Liver (tissue), 3 donors: ENCODE data around the gene CDR2.

Experiments
- CTCF ChIP-seq: fragments of 150-350 bp; IDR thresholded peaks from 2 replicates; pipeline ENCODE4 v1.5.1; 2017; ENCODE audit warnings: improper control_type of control experiment, low read depth, low read length; ENCODE audit not compliant: missing input control
- FOXA1 ChIP-seq: IDR thresholded peaks from 2 replicates; pipeline ENCODE4 v1.6.1; 2016; ENCODE audit warnings: antibody characterized with exemption
- MAX ChIP-seq: IDR thresholded peaks from 2 replicates; pipeline ENCODE4 v1.6.1; 2016; ENCODE audit warnings: antibody characterized with exemption
- REST ChIP-seq: IDR thresholded peaks from 2 replicates; pipeline ENCODE4 v1.6.1; 2016; ENCODE audit warnings: antibody characterized with exemption, mild to moderate bottlenecking
- RXRA ChIP-seq, 2 donors: IDR thresholded peaks; 2 replicates each; pipeline ENCODE4 v1.6.1; 2017 to 2018; ENCODE audit warnings: antibody characterized with exemption in 2 of 2, mild to moderate bottlenecking in 1 of 2
- SP1 ChIP-seq: IDR thresholded peaks from 2 replicates; pipeline ENCODE4 v1.6.1; 2018; ENCODE audit warnings: antibody characterized with exemption, mild to moderate bottlenecking
- YY1 ChIP-seq: IDR thresholded peaks from 2 replicates; pipeline ENCODE4 v1.6.1; 2016; ENCODE audit warnings: antibody characterized with exemption, mild to moderate bottlenecking
- donor health status: healthy.
- donor health status: healthy.

- TF ChIP-seq CTCF (no peak), RXRA (IDR thresholded peaks at IDR 0.05) (no peak), SP1 (no peak), MAX (no peak), FOXA1 (no peak), YY1 (no peak), REST (no peak)
Observed at GRCh38 chr16:22328081-22328725, 46.2 kb downstream of the CDR2 start.
